PC-9 (cell line): Measurements from ENCODE around the gene FNDC3B.

Source experiments
- EZH2 ChIP-seq: fragments of 200-600 bp; sonication (generic); IDR thresholded peaks from 2 replicates; pipeline ENCODE4 v1.8.0; 2017; ENCODE audit warnings: antibody characterized with exemption, low read depth
- TF ChIP-seq, protein P1 (sequence below): fragments of 200-600 bp; sonication (generic); conservative IDR thresholded peaks from 2 replicates; pipeline ENCODE4 v1.6.1; 2017; ENCODE audit warnings: mixed run types, antibody characterized with exemption, mild to moderate bottlenecking, moderate library complexity

DNA sequence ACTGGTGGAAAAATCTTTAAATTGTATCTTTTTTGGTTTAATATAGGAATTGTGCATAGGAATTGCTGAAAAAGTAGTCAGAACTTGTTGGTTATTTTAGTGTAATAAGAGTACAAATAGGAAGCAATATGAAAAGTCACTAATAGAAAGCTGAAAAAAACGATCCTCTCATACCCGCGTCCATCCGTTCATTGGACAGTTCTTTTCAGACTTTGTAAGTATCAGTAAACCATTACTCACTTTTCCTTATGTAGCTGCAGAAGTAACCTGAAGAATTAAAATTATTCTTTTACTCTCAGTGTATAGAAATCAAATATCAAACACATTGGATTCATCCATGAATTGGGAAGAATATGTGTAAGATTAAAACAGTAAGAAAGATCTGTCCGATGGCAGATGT is 4.4 kb downstream of the FNDC3B start:
- TF ChIP-seq, protein P1, sequence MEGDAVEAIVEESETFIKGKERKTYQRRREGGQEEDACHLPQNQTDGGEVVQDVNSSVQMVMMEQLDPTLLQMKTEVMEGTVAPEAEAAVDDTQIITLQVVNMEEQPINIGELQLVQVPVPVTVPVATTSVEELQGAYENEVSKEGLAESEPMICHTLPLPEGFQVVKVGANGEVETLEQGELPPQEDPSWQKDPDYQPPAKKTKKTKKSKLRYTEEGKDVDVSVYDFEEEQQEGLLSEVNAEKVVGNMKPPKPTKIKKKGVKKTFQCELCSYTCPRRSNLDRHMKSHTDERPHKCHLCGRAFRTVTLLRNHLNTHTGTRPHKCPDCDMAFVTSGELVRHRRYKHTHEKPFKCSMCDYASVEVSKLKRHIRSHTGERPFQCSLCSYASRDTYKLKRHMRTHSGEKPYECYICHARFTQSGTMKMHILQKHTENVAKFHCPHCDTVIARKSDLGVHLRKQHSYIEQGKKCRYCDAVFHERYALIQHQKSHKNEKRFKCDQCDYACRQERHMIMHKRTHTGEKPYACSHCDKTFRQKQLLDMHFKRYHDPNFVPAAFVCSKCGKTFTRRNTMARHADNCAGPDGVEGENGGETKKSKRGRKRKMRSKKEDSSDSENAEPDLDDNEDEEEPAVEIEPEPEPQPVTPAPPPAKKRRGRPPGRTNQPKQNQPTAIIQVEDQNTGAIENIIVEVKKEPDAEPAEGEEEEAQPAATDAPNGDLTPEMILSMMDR: no peak
- no peak for TF ChIP-seq EZH2
